HepG2 (cell line): ENCODE measurements around the gene YIPF5. TPM values are rescaled to one million over a fixed set of nuclear protein-coding genes. Genes with fewer than 3 reads are reported as not detected.
A peak's percentile ranks its signal among the peaks of the same experiment; 100 is the strongest.

Experiments used
- ATAC-seq: fragments of 200-7000 bp; cut with Tn5 transposase; 3 replicates; pipeline ENCODE4 v1.9.1; 2020; ENCODE audit warnings: mild to moderate bottlenecking, moderate library complexity
- BruUV-seq: library from RNA; stranded (reverse); fragments of 400-500 nt; replicated peaks from 2 replicates; lab custom pipeline; 2021; lab: Mats Ljungman, UMichigan
- CTCF ChIA-PET: fragments of 300-600 bp; formaldehyde crosslinking; extraction: SDS; loops from one replicate; lab custom pipeline; 2021; ENCODE audit warnings: low total read pairs, inconsistent platforms, low intra/inter-chr PET ratio; lab: Yijun Ruan, JAX
- POLR2A ChIA-PET: fragments of 350-600 bp; sonication (Branson Sonifier 250); formaldehyde crosslinking; loops from one replicate; lab custom pipeline; 2020; ENCODE audit warnings: antibody characterized with exemption, inconsistent platforms; lab: Yijun Ruan, JAX
- DNase-seq: peaks from one replicate; pipeline ENCODE4 v3.0.0-alpha.2; 2015; ENCODE audit warnings: low spot score
- FAIRE-seq: peaks from 3 replicates; lab custom pipeline; 2011; peaks lifted over from hg19 to GRCh38; lab: Jason Lieb, UNC
- H2AFZ ChIP-seq: one replicate; pipeline ENCODE4 v1.6.1; 2011; ENCODE audit warnings: low read length, inconsistent platforms
- H3K27ac ChIP-seq: fragments of 300-600 bp; 3 replicates; pipeline ENCODE4 v1.8.0; 2011; ENCODE audit warnings: mixed run types, mild to moderate bottlenecking, mixed read lengths, low read length, inconsistent platforms; ENCODE audit not compliant: insufficient read depth; ENCODE audit errors: extremely low read length
- H3K27me3 ChIP-seq, 2 experiments: fragments of 200-600 bp in 1 of 2; 2 replicates in 1 of 2; 3 replicates in 1 of 2; pipeline versions ENCODE4 v1.6.0 to v1.8.0; 2011; ENCODE audit warnings: low read length in 2 of 2, mild to moderate bottlenecking in 2 of 2, moderate library complexity in 2 of 2, inconsistent platforms in 1 of 2; ENCODE audit not compliant: insufficient read depth in 2 of 2, control insufficient read depth in 1 of 2
- H3K36me3 ChIP-seq, 2 experiments: fragments of 200-600 bp in 1 of 2; replicated peaks in 1 of 2; 2 replicates in 1 of 2; 3 replicates in 1 of 2; pipeline versions ENCODE4 v1.5.1 to v1.8.0; 2011; ENCODE audit warnings: low read length in 2 of 2, inconsistent platforms in 1 of 2; ENCODE audit not compliant: insufficient read depth in 2 of 2, control insufficient read depth in 1 of 2
- H3K4me1 ChIP-seq: 2 replicates; pipeline ENCODE4 v1.5.1; 2012; ENCODE audit warnings: low read length, inconsistent platforms; ENCODE audit not compliant: insufficient read depth
- H3K4me2 ChIP-seq: 2 replicates; pipeline ENCODE4 v1.6.0; 2011; ENCODE audit warnings: low read depth, low read length, inconsistent platforms
- H3K4me3 ChIP-seq, 3 experiments: fragments of 200-600 bp in 1 of 3; sonication (generic), shearing (Covaris generic) in 1 of 3; replicated peaks in 1 of 3; 2 replicates each; pipeline ENCODE4 v1.5.1; 2011 to 2016; ENCODE audit warnings: low read length in 3 of 3, inconsistent platforms in 2 of 3, low read depth in 2 of 3, mild to moderate bottlenecking in 2 of 3, control low read depth in 1 of 3, mixed read lengths in 1 of 3; ENCODE audit not compliant: insufficient read depth in 1 of 3
- H3K79me2 ChIP-seq: one replicate; pipeline ENCODE4 v1.6.1; 2011; ENCODE audit warnings: low read length, inconsistent platforms; ENCODE audit not compliant: insufficient read depth
- H3K9ac ChIP-seq: 2 replicates; pipeline ENCODE4 v1.6.0; 2011; ENCODE audit warnings: mild to moderate bottlenecking, low read depth, low read length, inconsistent platforms; ENCODE audit not compliant: insufficient read depth
- H3K9me3 ChIP-seq: 2 replicates; pipeline ENCODE4 v1.5.1; 2012; ENCODE audit warnings: mild to moderate bottlenecking, low read length
- H4K20me1 ChIP-seq: 2 replicates; pipeline ENCODE4 v1.6.0; 2011; ENCODE audit warnings: inconsistent platforms, mild to moderate bottlenecking, low read length, moderate library complexity; ENCODE audit not compliant: insufficient read depth
- ATF7 ChIP-seq, 2 experiments: fragments of 450-650 bp in 1 of 2; sonication (generic) in 1 of 2; formaldehyde crosslinking in 1 of 2; IDR thresholded peaks; 2 replicates each; pipeline versions ENCODE4 v1.4.0 to v1.6.1; 2016 to 2020; ENCODE audit warnings: antibody characterized with exemption in 1 of 2, mild to moderate bottlenecking in 1 of 2, missing genetic modification reagents in 1 of 2
- PBX2 ChIP-seq: IDR thresholded peaks from 2 replicates; pipeline ENCODE4 v1.6.1; 2016; ENCODE audit warnings: control low read depth
- ZNF263 ChIP-seq: sonication (generic); formaldehyde crosslinking; IDR thresholded peaks from 2 replicates; pipeline ENCODE4 v1.4.0; 2020; ENCODE audit warnings: missing genetic modification reagents
- WGBS: methylation state at CpG from one replicate; pipeline ENCODE4 v1.1.6; 2017; ENCODE audit warnings: low lambda C conversion rate; 5-methylcytosine and 5-hydroxymethylcytosine counted together
- in situ Hi-C: cut with HindIII; loops from 2 replicates; pipeline ENCODE4 v1.10.0; 2017; ENCODE audit warnings: low pct_unique_long_range_greater_than_20kb; ENCODE audit not compliant: extremely low pct_ligation_motif_present
- intact Hi-C: fragments of 100-400 bp; cut with micrococcal nuclease; formaldehyde crosslinking; loops from one replicate; pipeline ENCODE4 v1.10.0; 2022; ENCODE audit not compliant: unreplicated experiment
- polyA plus RNA-seq, 8 experiments: library from polyadenylated mRNA; depleted of rRNA in 3 of 8; stranded (reverse) in 7 of 8; unstranded in 1 of 8; fragments of >200 nt; fragmentation: Illumina TruSeq in 4 of 8; extraction: Trizol in 4 of 8; gene quantifications; 2 replicates each; pipeline versions ENCODE4 v1.2.1 to v1.2.3, GENCODE V29; 2011 to 2016; ENCODE audit warnings: low read depth in 4 of 8, missing spikeins in 1 of 8, mixed read lengths in 1 of 8; ENCODE audit not compliant: insufficient read depth in 1 of 8
- total RNA-seq, 5 experiments: library from RNA; depleted of rRNA; stranded (reverse); fragments of >200 nt; fragmentation: Illumina TruSeq; extraction: Trizol; gene quantifications; 2 replicates each; pipeline ENCODE4 v1.2.3, GENCODE V29; 2016; ENCODE audit warnings: low read depth in 1 of 5
- TF ChIP-seq, protein P1 (sequence below): sonication (generic); formaldehyde crosslinking; IDR thresholded peaks from 2 replicates; pipeline ENCODE4 v1.5.1; 2020; ENCODE audit warnings: mild to moderate bottlenecking, moderate library complexity, missing genetic modification reagents

YIPF5 gene
- total and polyA plus RNA-seq, 2 of the 13 experiments (the other 11 are each of a cell fraction or from before 2014, with no cell fraction given): 61.4 to 73.6 TPM

DNA sequence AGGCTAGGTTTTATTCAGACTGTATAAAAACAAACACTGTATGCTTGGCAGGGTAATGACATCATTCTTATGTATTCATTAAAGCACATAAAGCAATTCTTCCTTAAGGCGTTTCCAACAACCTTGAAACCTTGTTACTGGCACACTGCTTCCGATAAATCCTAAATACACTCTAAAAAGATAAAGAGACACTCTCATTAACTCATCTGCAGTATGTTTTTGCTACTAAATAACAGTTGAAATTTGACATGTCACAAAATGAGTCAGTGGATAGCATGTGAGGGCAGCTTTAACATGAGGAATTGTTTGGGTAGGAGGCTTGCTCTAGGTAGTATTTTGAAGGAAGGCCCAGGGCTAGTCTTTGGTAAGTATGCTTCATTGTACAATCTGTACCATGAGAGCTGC lies 13.7 kb downstream of the YIPF5 start:
- no peak for DNase-seq
- Histone ChIP-seq H3K27me3 (no peaks in the 10 kb centered on the region), H3K9me3 (no peaks in the 10 kb centered on the region), H3K36me3 (peaks cover 0 to 18% of the 10 kb centered on the region in 2 experiments; a peak in 1 of 5 replicates), H2AFZ (no peak overlapping the region), H3K27ac (no peak overlapping the region), H3K79me2 (no peaks in the 10 kb centered on the region)
- 98% methylated on average over 2 of the region's 2 CpGs for WGBS
- in situ Hi-C loops (no loop called here), intact Hi-C loops (no loop called here)
- FAIRE-seq: no peak
- ATAC-seq: peak; percentile 33; the same call in 1 of the 3 replicates
- TF ChIP-seq PBX2 (CRISPR knock-in tag): no peak
- peak; percentile 65 for TF ChIP-seq ATF7 (IDR thresholded peaks at IDR 0.05)
- no peak for TF ChIP-seq ATF7 (CRISPR knock-in tag; IDR thresholded peaks at IDR 0.05)
- TF ChIP-seq, all 625 proteins: peak for 1
- H3K4me2 ChIP-seq: no peak overlapping the region
- BruUV-seq: no TSS peak
- no peaks in the 10 kb centered on the region for H4K20me1 ChIP-seq
- H3K9ac ChIP-seq: no peak overlapping the region
- POLR2A ChIA-PET: interaction anchor here (1.6 kb wide), 1 partner anchor 9 kb away, joined by 3 read pairs; no protein-coding TSS in a partner anchor
- H3K4me1 ChIP-seq: no peaks in the 10 kb centered on the region
- no peak overlapping the region for H3K4me3 ChIP-seq
- CTCF ChIA-PET: no interaction called here

DNA sequence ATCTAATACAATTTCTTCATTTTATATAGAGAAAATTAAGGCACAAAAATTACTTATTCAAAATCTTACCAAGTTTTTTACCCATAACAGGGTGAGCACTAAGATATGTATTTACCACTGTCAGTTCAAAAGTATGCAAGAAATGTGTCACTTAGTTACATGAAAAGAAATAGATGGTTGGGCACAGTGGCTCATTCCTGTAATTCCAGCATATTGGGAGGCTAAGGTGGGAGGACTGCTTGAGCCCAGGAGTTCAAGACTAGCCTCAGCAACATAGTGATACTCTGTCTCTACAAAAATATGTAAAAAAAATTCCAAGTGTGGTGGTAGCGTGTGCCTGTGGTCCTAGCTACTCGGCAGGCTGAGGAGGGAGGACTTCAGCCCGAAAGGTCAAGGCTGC lies 19.4 kb downstream of the YIPF5 start:
- H3K27me3 ChIP-seq: no peaks in the 10 kb centered on the region
- H3K27ac ChIP-seq: no peak overlapping the region
- in situ Hi-C loops: no loop called here
- POLR2A ChIA-PET: no interaction called here
- 33% methylated on average over 3 of the region's 3 CpGs for WGBS
- ATAC-seq: no peak
- intact Hi-C loops: no loop called here
- no peaks in the 10 kb centered on the region for H3K9me3 ChIP-seq
- BruUV-seq: no TSS peak
- H3K79me2 ChIP-seq: no peaks in the 10 kb centered on the region
- CTCF ChIA-PET: no interaction called here
- TF ChIP-seq, protein P1, sequence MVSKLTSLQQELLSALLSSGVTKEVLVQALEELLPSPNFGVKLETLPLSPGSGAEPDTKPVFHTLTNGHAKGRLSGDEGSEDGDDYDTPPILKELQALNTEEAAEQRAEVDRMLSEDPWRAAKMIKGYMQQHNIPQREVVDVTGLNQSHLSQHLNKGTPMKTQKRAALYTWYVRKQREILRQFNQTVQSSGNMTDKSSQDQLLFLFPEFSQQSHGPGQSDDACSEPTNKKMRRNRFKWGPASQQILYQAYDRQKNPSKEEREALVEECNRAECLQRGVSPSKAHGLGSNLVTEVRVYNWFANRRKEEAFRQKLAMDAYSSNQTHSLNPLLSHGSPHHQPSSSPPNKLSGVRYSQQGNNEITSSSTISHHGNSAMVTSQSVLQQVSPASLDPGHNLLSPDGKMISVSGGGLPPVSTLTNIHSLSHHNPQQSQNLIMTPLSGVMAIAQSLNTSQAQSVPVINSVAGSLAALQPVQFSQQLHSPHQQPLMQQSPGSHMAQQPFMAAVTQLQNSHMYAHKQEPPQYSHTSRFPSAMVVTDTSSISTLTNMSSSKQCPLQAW (CRISPR knock-in tag): no peak
- 0 out of 2 replicates have a peak, but pooled peaks have one; percentile 12 for TF ChIP-seq ZNF263 (CRISPR knock-in tag)
- TF ChIP-seq, all 625 proteins: peak for 1
- no peaks in the 10 kb centered on the region for H4K20me1 ChIP-seq
- FAIRE-seq (no peak), DNase-seq (no peak)
- H3K4me1 ChIP-seq: no peaks in the 10 kb centered on the region
- no peak overlapping the region for H3K9ac ChIP-seq
- no peak overlapping the region for H3K4me3 ChIP-seq
- H2AFZ ChIP-seq: no peak overlapping the region
- no peak overlapping the region for H3K4me2 ChIP-seq
- H3K36me3 ChIP-seq: no peaks in the 10 kb centered on the region
